H1 (cell line): Measurements from ENCODE around the gene SPDYE2B. TPM values are rescaled to one million over a fixed set of nuclear protein-coding genes. Genes with fewer than 3 reads are reported as not detected.
"Not testable (repeated sequence)": the region's sequence is repeated elsewhere in the genome, so short reads cannot be mapped to it uniquely, and the experiment has no call there.

Source experiments
- CTCF ChIA-PET: fragments of 300-600 bp; sonication (Branson Sonifier 250); formaldehyde crosslinking; loops from one replicate; lab custom pipeline; 2021; ENCODE audit not compliant: partially characterized antibody; lab: Charles Lee
- POLR2A ChIA-PET: fragments of 300-600 bp; sonication (Branson Sonifier 250); formaldehyde crosslinking; loops from one replicate; lab custom pipeline; 2021; ENCODE audit warnings: inconsistent platforms; ENCODE audit not compliant: partially characterized antibody; lab: Charles Lee
- DNase-seq, 2 experiments: peaks; one replicate each; pipeline versions ENCODE4 v3.0.0 to v3.0.0-alpha.2; 2010 to 2022; ENCODE audit warnings: low spot score in 2 of 2, low read depth in 1 of 2, mixed read lengths in 1 of 2
- FAIRE-seq: peaks from 2 replicates; lab custom pipeline; 2011; peaks lifted over from hg19 to GRCh38; lab: Jason Lieb, UNC
- H2AFZ ChIP-seq: 2 replicates; pipeline ENCODE4 v1.8.1; 2012; ENCODE audit warnings: low read length, inconsistent platforms
- H2AK5ac ChIP-seq: 2 replicates; pipeline ENCODE4 v1.6.1; 2013; ENCODE audit warnings: low read depth, low read length
- H2BK120ac ChIP-seq: replicated peaks from 2 replicates; pipeline ENCODE3; 2013; ENCODE audit warnings: low read depth, low read length, inconsistent platforms
- H2BK12ac ChIP-seq: 2 replicates; pipeline ENCODE4 v1.6.1; 2013; ENCODE audit warnings: low read depth, low read length
- H2BK15ac ChIP-seq: 2 replicates; pipeline ENCODE4 v1.6.1; 2013; ENCODE audit warnings: low read length
- H2BK20ac ChIP-seq: 2 replicates; pipeline ENCODE4 v1.6.1; 2013; ENCODE audit warnings: low read length
- H2BK5ac ChIP-seq: 2 replicates; pipeline ENCODE4 v1.6.1; 2013; ENCODE audit warnings: low read depth, low read length
- H3K14ac ChIP-seq: 2 replicates; pipeline ENCODE4 v1.6.1; 2013; ENCODE audit warnings: inconsistent platforms; ENCODE audit not compliant: insufficient read length
- H3K18ac ChIP-seq: 2 replicates; pipeline ENCODE4 v1.6.1; 2013; ENCODE audit warnings: low read length; ENCODE audit errors: extremely low read depth
- H3K23ac ChIP-seq: 2 replicates; pipeline ENCODE4 v1.6.1; 2013; ENCODE audit warnings: inconsistent platforms; ENCODE audit not compliant: insufficient read length
- H3K23me2 ChIP-seq: 2 replicates; pipeline ENCODE4 v1.6.1; 2013; ENCODE audit warnings: low read depth, low read length
- H3K27ac ChIP-seq: 2 replicates; pipeline ENCODE4 v1.6.1; 2011; ENCODE audit warnings: low read depth, low read length, inconsistent platforms
- H3K27me3 ChIP-seq, 4 experiments: replicated peaks in 1 of 4; 1 replicate in 1 of 4; 2 replicates in 3 of 4; pipeline versions ENCODE4 v1.6.1 to v1.8.1; 2011 to 2013; ENCODE audit warnings: low read length in 3 of 4, mild to moderate bottlenecking in 3 of 4, inconsistent platforms in 2 of 4, mixed read lengths in 2 of 4, moderate library complexity in 1 of 4; ENCODE audit not compliant: control insufficient read depth in 3 of 4, insufficient read depth in 3 of 4; ENCODE audit errors: extremely low read depth in 1 of 4
- H3K36me3 ChIP-seq, 4 experiments: 2 replicates each; pipeline versions ENCODE4 v1.6.1 to v1.8.1; 2011 to 2013; ENCODE audit warnings: mild to moderate bottlenecking in 4 of 4, low read length in 3 of 4, moderate library complexity in 2 of 4, control low read depth in 1 of 4, inconsistent platforms in 1 of 4; ENCODE audit not compliant: insufficient read depth in 4 of 4, control insufficient read depth in 2 of 4
- H3K4ac ChIP-seq: replicated peaks from 2 replicates; pipeline ENCODE3; 2013; ENCODE audit warnings: low read length, low read depth, mixed read lengths, inconsistent platforms; ENCODE audit not compliant: insufficient read length
- H3K4me1 ChIP-seq, 4 experiments: replicated peaks in 1 of 4; 1 replicate in 1 of 4; 2 replicates in 3 of 4; pipeline versions ENCODE4 v1.6.1 to v1.8.1; 2011 to 2013; ENCODE audit warnings: low read length in 3 of 4, inconsistent platforms in 2 of 4, mixed read lengths in 1 of 4; ENCODE audit not compliant: insufficient read depth in 4 of 4, control insufficient read depth in 3 of 4
- H3K4me2 ChIP-seq, 2 experiments: 2 replicates each; pipeline versions ENCODE4 v1.6.1 to v1.8.1; 2011 to 2013; ENCODE audit warnings: low read depth in 2 of 2, low read length in 2 of 2, control low read depth in 1 of 2, inconsistent platforms in 1 of 2, mild to moderate bottlenecking in 1 of 2; ENCODE audit not compliant: insufficient read depth in 1 of 2
- H3K4me3 ChIP-seq, 4 experiments: fragments of 200-600, 300-600 bp in 1 of 4; sonication (generic), shearing (Covaris generic), sonication (Bioruptor Twin) in 1 of 4; 2 replicates each; pipeline versions ENCODE4 v1.5.1 to v1.8.1; 2011 to 2016; ENCODE audit warnings: low read length in 4 of 4, low read depth in 3 of 4, control low read depth in 2 of 4, inconsistent platforms in 2 of 4, mild to moderate bottlenecking in 2 of 4, mixed read lengths in 1 of 4, moderate library complexity in 1 of 4; ENCODE audit not compliant: insufficient read depth in 2 of 4; ENCODE audit errors: extremely low read depth in 1 of 4
- H3K56ac ChIP-seq: replicated peaks from 2 replicates; pipeline ENCODE3; 2013; ENCODE audit warnings: low read depth, mild to moderate bottlenecking, mixed read lengths, low read length, inconsistent platforms; ENCODE audit not compliant: insufficient read length
- H3K79me1 ChIP-seq: 2 replicates; pipeline ENCODE4 v1.6.1; 2013; ENCODE audit warnings: low read depth, low read length, control low read depth
- H3K79me2 ChIP-seq, 2 experiments: 2 replicates each; pipeline versions ENCODE4 v1.6.1 to v1.8.1; 2012 to 2013; ENCODE audit warnings: low read length in 2 of 2, mild to moderate bottlenecking in 2 of 2, inconsistent platforms in 1 of 2; ENCODE audit not compliant: insufficient read depth in 2 of 2, control insufficient read depth in 1 of 2
- H3K9ac ChIP-seq, 4 experiments: replicated peaks in 1 of 4; 1 replicate in 1 of 4; 2 replicates in 3 of 4; pipeline versions ENCODE4 v1.6.1 to v1.8.1; 2011 to 2013; ENCODE audit warnings: low read depth in 3 of 4, low read length in 3 of 4, control low read depth in 2 of 4, mild to moderate bottlenecking in 2 of 4, moderate library complexity in 2 of 4, inconsistent platforms in 1 of 4; ENCODE audit errors: extremely low read depth in 1 of 4
- H3K9me3 ChIP-seq, 2 experiments: 2 replicates each; pipeline versions ENCODE4 v1.6.1 to v1.8.1; 2012 to 2013; ENCODE audit warnings: mild to moderate bottlenecking in 2 of 2, moderate library complexity in 2 of 2, control low read depth in 1 of 2, inconsistent platforms in 1 of 2, low read depth in 1 of 2, low read length in 1 of 2, mixed read lengths in 1 of 2; ENCODE audit not compliant: insufficient read depth in 2 of 2
- H4K20me1 ChIP-seq, 2 experiments: replicated peaks in 1 of 2; 2 replicates each; pipeline versions ENCODE3 to v1.8.1; 2011 to 2013; ENCODE audit warnings: inconsistent platforms in 2 of 2, low read length in 2 of 2, mild to moderate bottlenecking in 1 of 2; ENCODE audit not compliant: insufficient read depth in 2 of 2, control insufficient read depth in 1 of 2
- H4K5ac ChIP-seq: 2 replicates; pipeline ENCODE4 v1.6.1; 2013; ENCODE audit warnings: low read length, low read depth, mixed read lengths, inconsistent platforms; ENCODE audit not compliant: insufficient read length
- H4K8ac ChIP-seq: 2 replicates; pipeline ENCODE4 v1.8.0; 2013; ENCODE audit warnings: mild to moderate bottlenecking, moderate library complexity, low read length, inconsistent platforms; ENCODE audit not compliant: insufficient read depth; ENCODE audit errors: extremely low read depth
- H4K91ac ChIP-seq: replicated peaks from 2 replicates; pipeline ENCODE3; 2013; ENCODE audit warnings: low read length, mixed read lengths, inconsistent platforms; ENCODE audit not compliant: insufficient read length
- whole genome bisulfite sequencing, 2 experiments: shearing (Covaris generic) in 1 of 2; methylation state at CpG; one replicate each; pipeline versions ENCODE4 v1.1.6 to v1.1.7; 2013 to 2015; ENCODE audit warnings: low lambda C conversion rate in 2 of 2, mixed read lengths in 2 of 2, inconsistent platforms in 1 of 2, low coverage in 1 of 2, missing lambda C conversion rate in 1 of 2; ENCODE audit not compliant: insufficient replicate concordance in 2 of 2, insufficient coverage in 1 of 2, insufficient read length in 1 of 2; ENCODE audit errors: extremely low coverage in 1 of 2, missing lambda C conversion rate in 1 of 2; 5-methylcytosine and 5-hydroxymethylcytosine counted together
- polyA plus RNA-seq, 7 experiments: library from polyadenylated mRNA; depleted of rRNA in 3 of 7; stranded (reverse) in 5 of 7; unstranded in 2 of 7; fragments of >200 nt in 5 of 7; fragments of 200-250 nt in 2 of 7; gene quantifications; 1 replicate in 5 of 7; 2 replicates in 1 of 7; 4 replicates in 1 of 7; pipeline versions ENCODE4 v1.2.1 to v1.2.3, GENCODE V29; 2011 to 2013; ENCODE audit warnings: missing spikeins in 2 of 7, mixed read lengths in 2 of 7
- total RNA-seq: library from RNA; stranded (reverse); fragmentation: NEBNext Ultra II Directional; extraction: Animal tissue kit (Norgen Biotek cat#: 25700); gene quantifications from 2 replicates; pipeline ENCODE4 v1.2.1, GENCODE V29; 2021

SPDYE2B gene
- total and polyA plus RNA-seq, 2 of the 8 experiments (the other 6 are each of a cell fraction or from before 2014, with no cell fraction given): not detected

GRCh38 chr7:102694008-102694407 is 43.9 kb downstream of the SPDYE2B start:
- H2BK15ac ChIP-seq, H3K4me2 ChIP-seq, H3K14ac ChIP-seq, H4K91ac ChIP-seq, H2BK12ac ChIP-seq, H4K8ac ChIP-seq, H3K23me2 ChIP-seq, H3K27ac ChIP-seq, H2BK120ac ChIP-seq, H3K79me2 ChIP-seq, POLR2A ChIA-PET, H3K18ac ChIP-seq, H3K23ac ChIP-seq, H3K36me3 ChIP-seq, H3K79me1 ChIP-seq, H2AK5ac ChIP-seq, H2BK5ac ChIP-seq, H3K9ac ChIP-seq, H2AFZ ChIP-seq, H2BK20ac ChIP-seq, DNase-seq, H3K4me3 ChIP-seq, H3K56ac ChIP-seq, H3K9me3 ChIP-seq, H3K27me3 ChIP-seq, H3K4me1 ChIP-seq, CTCF ChIA-PET, H4K5ac ChIP-seq, H4K20me1 ChIP-seq, FAIRE-seq, H3K4ac ChIP-seq: not testable (repeated sequence)
- WGBS, 2 experiments: 77% methylated on average over 2 of the region's 2 CpGs; no CpG with 5 or more reads in 1 of the 2 experiments

- H3K23me2 ChIP-seq, H3K4me3 ChIP-seq, H3K4ac ChIP-seq, H3K9ac ChIP-seq, H2BK5ac ChIP-seq, H3K4me2 ChIP-seq, H4K91ac ChIP-seq, H3K79me1 ChIP-seq, H2BK12ac ChIP-seq, H2AK5ac ChIP-seq, DNase-seq, H2BK15ac ChIP-seq, H3K14ac ChIP-seq, H3K27ac ChIP-seq, H2BK120ac ChIP-seq, H3K36me3 ChIP-seq, H4K5ac ChIP-seq, H3K9me3 ChIP-seq, H2BK20ac ChIP-seq, H3K27me3 ChIP-seq, H2AFZ ChIP-seq, H3K79me2 ChIP-seq, H3K4me1 ChIP-seq, CTCF ChIA-PET, H3K56ac ChIP-seq, FAIRE-seq, H3K23ac ChIP-seq, H4K8ac ChIP-seq, H4K20me1 ChIP-seq, H3K18ac ChIP-seq, POLR2A ChIA-PET: not testable (repeated sequence)
- 67% methylated on average over 1 of the region's 3 CpGs; no CpG with 5 or more reads in 1 of the 2 experiments for WGBS, 2 experiments
Measured at GRCh38 chr7:102695033-102695552, 45.0 kb downstream of the SPDYE2B start.
